ENCODE measurements around the gene DNAJC1.

GRCh38 chr10:21929070-21929469, 74.5 kb downstream of the DNAJC1 start:
- no peak for TF ChIP-seq EHMT2 (IDR thresholded peaks at IDR 0.05; ENCODE audit: low read depth)
- TF ChIP-seq CTCF (IDR thresholded peaks at IDR 0.05): no peak
- TF ChIP-seq MAFK (IDR thresholded peaks at IDR 0.05; ENCODE audit: partially characterized antibody): no peak
- no peak for TF ChIP-seq MAX (IDR thresholded peaks at IDR 0.05)
- no peak for TF ChIP-seq REST (IDR thresholded peaks at IDR 0.05)
- no peak for TF ChIP-seq USF2 (IDR thresholded peaks at IDR 0.05)
- no peak for TF ChIP-seq POLR2A (IDR thresholded peaks at IDR 0.05; ENCODE audit: low read length)
- TF ChIP-seq JUN (IDR thresholded peaks at IDR 0.05): no peak
- TF ChIP-seq NFE2L2 (conservative IDR thresholded peaks at IDR 0.05; ENCODE audit: low read length): no peak
- TF ChIP-seq RNF2 (IDR thresholded peaks at IDR 0.05; ENCODE audit: borderline replicate concordance, low read depth): no peak
